ENCODE data around the gene BID. TPM values are rescaled to one million over a fixed set of nuclear protein-coding genes. Genes with fewer than 3 reads are reported as not detected.

The BID gene
- total RNA-seq, 1 experiment from 2014 or later = 58.2 TPM

- ChIA-PET POLR2A (no interaction called here), RAD21 (ENCODE audit: low non-redundant PET in 1 of 2, low total read pairs in 2 of 2, uncharacterized antibody in 2 of 2, unreplicated experiment in 2 of 2) (no interaction called here), CTCF (no interaction called here)
- ATAC-seq (no peak), DNase-seq (ENCODE audit: low read depth, low spot score) (no peak)
- no peak overlapping the region for H3K4me2 ChIP-seq (ENCODE audit: low read length)
- no peaks in the 10 kb centered on the region for H3K9me2 ChIP-seq (ENCODE audit: insufficient read depth)
- no peaks in the 10 kb centered on the region for H3K9me3 ChIP-seq (ENCODE audit: control insufficient read depth in 1 of 2, insufficient read depth in 1 of 2, low read depth in 1 of 2, low read length in 2 of 2)
- H3K4me3 ChIP-seq (replicated peaks in 1 of 2; ENCODE audit: low read depth in 1 of 2, low read length in 2 of 2) = no peak overlapping the region
- H3K79me2 ChIP-seq (ENCODE audit: insufficient read depth, low read length) = no peaks in the 10 kb centered on the region
- peaks cover 0 to 5% of the 10 kb centered on the region in 2 experiments; a peak in 2 of 4 replicates for H3K36me3 ChIP-seq (ENCODE audit: control insufficient read depth in 1 of 2, insufficient read depth in 2 of 2, low read length in 2 of 2)
- TF ChIP-seq EZH2phosphoT487 (IDR thresholded peaks at IDR 0.05; ENCODE audit: borderline replicate concordance) = no peak
- TF ChIP-seq SRF (IDR thresholded peaks at IDR 0.05; ENCODE audit: low read depth) = no peak
- TF ChIP-seq ZNF274 (IDR thresholded peaks at IDR 0.05; ENCODE audit: low read depth, low read length) = no peak
- TF ChIP-seq TCF7L2 (IDR thresholded peaks at IDR 0.05; ENCODE audit: borderline replicate concordance, extremely low read depth, insufficient read depth, insufficient read length) = no peak
- TF ChIP-seq ZFX (IDR thresholded peaks at IDR 0.05) = no peak
- TF ChIP-seq CEBPB (IDR thresholded peaks at IDR 0.05; ENCODE audit: low read depth) = no peak
- TF ChIP-seq POLR2AphosphoS5 (IDR thresholded peaks at IDR 0.05; ENCODE audit: low read depth, low read length) = no peak
- no peak for TF ChIP-seq SP1 (IDR thresholded peaks at IDR 0.05; ENCODE audit: low read depth)
- TF ChIP-seq JUND (IDR thresholded peaks at IDR 0.05) = no peak
- H3K4me1 ChIP-seq (ENCODE audit: control insufficient read depth in 1 of 2, insufficient read depth in 2 of 2, low read length in 2 of 2) = no peaks in the 10 kb centered on the region
- no peak overlapping the region for H3K9ac ChIP-seq (ENCODE audit: low read length)
- no peak overlapping the region for H3K27ac ChIP-seq (ENCODE audit: low read depth, low read length)
- intact Hi-C loops (cut with micrococcal nuclease) = no loop called here
- H2AFZ ChIP-seq (ENCODE audit: low read depth, low read length, poor library complexity, severe bottlenecking) = no peak overlapping the region
- H3K27me3 ChIP-seq (ENCODE audit: insufficient read depth, low read length) = no peaks in the 10 kb centered on the region
- BruUV-seq (replicated peaks) = no TSS peak
- no peaks in the 10 kb centered on the region for H4K20me1 ChIP-seq (ENCODE audit: insufficient read depth)
Observed at GRCh38 chr22:17802411-17802810, 28.1 kb upstream of the BID start.

- H3K9me2 ChIP-seq (ENCODE audit: insufficient read depth) = no peaks in the 10 kb centered on the region
- no peak for ATAC-seq
- CTCF ChIA-PET = interaction anchor here (1.0 kb wide), 1 partner anchor 12 kb away, joined by 3 read pairs; no protein-coding TSS in a partner anchor
- no peaks in the 10 kb centered on the region for H3K36me3 ChIP-seq (ENCODE audit: control insufficient read depth in 1 of 2, insufficient read depth in 2 of 2, low read length in 2 of 2)
- H3K4me1 ChIP-seq (ENCODE audit: control insufficient read depth in 1 of 2, insufficient read depth in 2 of 2, low read length in 2 of 2) = no peaks in the 10 kb centered on the region
- no peaks in the 10 kb centered on the region for H3K27me3 ChIP-seq (ENCODE audit: insufficient read depth, low read length)
- RAD21 ChIA-PET (ENCODE audit: low non-redundant PET in 1 of 2, low total read pairs in 2 of 2, uncharacterized antibody in 2 of 2, unreplicated experiment in 2 of 2) = no interaction called here
- H3K9ac ChIP-seq (ENCODE audit: low read length) = no peak overlapping the region
- no peak overlapping the region for H2AFZ ChIP-seq (ENCODE audit: low read depth, low read length, poor library complexity, severe bottlenecking)
- no peaks in the 10 kb centered on the region for H4K20me1 ChIP-seq (ENCODE audit: insufficient read depth)
- intact Hi-C loops (cut with micrococcal nuclease) = no loop called here
- DNase-seq (ENCODE audit: low read depth, low spot score) = no peak
- no TSS peak for BruUV-seq (replicated peaks)
- no peaks in the 10 kb centered on the region for H3K79me2 ChIP-seq (ENCODE audit: insufficient read depth, low read length)
- POLR2A ChIA-PET = no interaction called here
- no peak overlapping the region for H3K27ac ChIP-seq (ENCODE audit: low read depth, low read length)
- H3K9me3 ChIP-seq (ENCODE audit: control insufficient read depth in 1 of 2, insufficient read depth in 1 of 2, low read depth in 1 of 2, low read length in 2 of 2) = no peaks in the 10 kb centered on the region
- no peak overlapping the region for H3K4me2 ChIP-seq (ENCODE audit: low read length)
- no peak overlapping the region for H3K4me3 ChIP-seq (replicated peaks in 1 of 2; ENCODE audit: low read depth in 1 of 2, low read length in 2 of 2)
- TF ChIP-seq ATF3 (IDR thresholded peaks at IDR 0.05) (no peak), POLR2AphosphoS5 (IDR thresholded peaks at IDR 0.05; ENCODE audit: low read depth, low read length) (no peak), RAD21 (IDR thresholded peaks at IDR 0.05; ENCODE audit: low read depth) (no peak), CBX3 (IDR thresholded peaks at IDR 0.05; ENCODE audit: low read depth) (no peak), CEBPB (IDR thresholded peaks at IDR 0.05; ENCODE audit: low read depth) (no peak), ZFX (IDR thresholded peaks at IDR 0.05) (no peak)
Observed at GRCh38 chr22:17797721-17798559, 23.7 kb upstream of the BID start.
